IMR-90 (cell line): ENCODE data around the gene SLC4A3.

Experiments
- CEBPB ChIP-seq: IDR thresholded peaks from 2 replicates; pipeline ENCODE4 v1.6.1; 2012; ENCODE audit warnings: low read depth, low read length, improper control_type of control experiment
- MAFK ChIP-seq: IDR thresholded peaks from 2 replicates; pipeline ENCODE4 v1.6.1; 2012; ENCODE audit warnings: low read depth, low read length, improper control_type of control experiment
- POLR2A ChIP-seq: IDR thresholded peaks from 2 replicates; pipeline ENCODE4 v1.6.1; 2012; ENCODE audit warnings: mild to moderate bottlenecking, low read depth, low read length
- RAD21 ChIP-seq: IDR thresholded peaks from 2 replicates; pipeline ENCODE4 v1.6.1; 2012; ENCODE audit warnings: low read length, improper control_type of control experiment
- TF ChIP-seq, protein P1 (sequence below): conservative IDR thresholded peaks from 2 replicates; pipeline ENCODE4 v1.5.1; 2012; ENCODE audit warnings: mild to moderate bottlenecking, low read depth, low read length, improper control_type of control experiment
- TF ChIP-seq, protein P2 (sequence below): fragments of 150-350 bp; IDR thresholded peaks from 2 replicates; pipeline ENCODE4 v1.6.1; 2016; ENCODE audit warnings: low read depth, mild to moderate bottlenecking, low read length, moderate library complexity, borderline replicate concordance
- TF ChIP-seq, protein P3 (sequence below): fragments of 150-350 bp; IDR thresholded peaks from 2 replicates; pipeline ENCODE4 v1.6.1; 2017; ENCODE audit warnings: mild to moderate bottlenecking, antibody characterized with exemption, low read length, low read depth

DNA sequence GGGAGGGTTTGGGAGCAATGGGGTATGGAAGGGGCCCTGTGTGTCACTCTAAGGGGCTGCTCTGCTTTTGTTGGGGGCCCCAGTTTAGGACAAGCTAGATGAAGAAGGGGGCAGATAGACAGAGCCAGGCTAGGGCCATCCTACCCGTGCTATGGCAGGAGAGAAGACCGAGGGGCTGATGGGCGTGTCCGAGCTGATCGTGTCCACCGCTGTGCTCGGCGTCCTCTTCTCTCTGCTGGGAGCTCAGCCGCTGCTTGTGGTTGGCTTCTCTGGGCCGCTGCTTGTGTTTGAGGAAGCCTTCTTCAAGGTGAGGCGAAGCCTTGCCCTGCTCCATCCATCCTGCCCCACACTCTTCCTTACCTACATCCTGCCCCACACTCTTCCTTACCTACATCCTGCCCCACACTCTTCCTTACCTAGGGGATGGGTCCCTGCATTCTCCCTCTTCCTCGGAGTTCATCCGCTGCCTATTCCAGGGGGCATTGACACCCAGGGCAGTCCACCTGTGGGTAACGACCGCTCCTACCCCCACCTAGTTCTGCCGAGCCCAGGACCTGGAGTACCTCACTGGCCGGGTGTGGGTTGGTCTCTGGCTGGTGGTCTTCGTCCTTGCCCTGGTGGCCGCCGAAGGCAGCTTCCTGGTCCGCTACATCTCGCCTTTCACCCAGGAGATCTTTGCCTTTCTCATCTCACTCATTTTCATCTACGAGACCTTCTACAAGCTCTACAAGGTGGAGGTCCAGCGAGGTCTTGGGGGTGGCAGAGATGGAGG, 8.9 kb downstream of the SLC4A3 start:
- TF ChIP-seq CEBPB (no peak), MAFK (no peak), RAD21 (no peak), POLR2A (no peak)
- TF ChIP-seq, protein P1, sequence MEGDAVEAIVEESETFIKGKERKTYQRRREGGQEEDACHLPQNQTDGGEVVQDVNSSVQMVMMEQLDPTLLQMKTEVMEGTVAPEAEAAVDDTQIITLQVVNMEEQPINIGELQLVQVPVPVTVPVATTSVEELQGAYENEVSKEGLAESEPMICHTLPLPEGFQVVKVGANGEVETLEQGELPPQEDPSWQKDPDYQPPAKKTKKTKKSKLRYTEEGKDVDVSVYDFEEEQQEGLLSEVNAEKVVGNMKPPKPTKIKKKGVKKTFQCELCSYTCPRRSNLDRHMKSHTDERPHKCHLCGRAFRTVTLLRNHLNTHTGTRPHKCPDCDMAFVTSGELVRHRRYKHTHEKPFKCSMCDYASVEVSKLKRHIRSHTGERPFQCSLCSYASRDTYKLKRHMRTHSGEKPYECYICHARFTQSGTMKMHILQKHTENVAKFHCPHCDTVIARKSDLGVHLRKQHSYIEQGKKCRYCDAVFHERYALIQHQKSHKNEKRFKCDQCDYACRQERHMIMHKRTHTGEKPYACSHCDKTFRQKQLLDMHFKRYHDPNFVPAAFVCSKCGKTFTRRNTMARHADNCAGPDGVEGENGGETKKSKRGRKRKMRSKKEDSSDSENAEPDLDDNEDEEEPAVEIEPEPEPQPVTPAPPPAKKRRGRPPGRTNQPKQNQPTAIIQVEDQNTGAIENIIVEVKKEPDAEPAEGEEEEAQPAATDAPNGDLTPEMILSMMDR = no peak
- TF ChIP-seq, protein P2, sequence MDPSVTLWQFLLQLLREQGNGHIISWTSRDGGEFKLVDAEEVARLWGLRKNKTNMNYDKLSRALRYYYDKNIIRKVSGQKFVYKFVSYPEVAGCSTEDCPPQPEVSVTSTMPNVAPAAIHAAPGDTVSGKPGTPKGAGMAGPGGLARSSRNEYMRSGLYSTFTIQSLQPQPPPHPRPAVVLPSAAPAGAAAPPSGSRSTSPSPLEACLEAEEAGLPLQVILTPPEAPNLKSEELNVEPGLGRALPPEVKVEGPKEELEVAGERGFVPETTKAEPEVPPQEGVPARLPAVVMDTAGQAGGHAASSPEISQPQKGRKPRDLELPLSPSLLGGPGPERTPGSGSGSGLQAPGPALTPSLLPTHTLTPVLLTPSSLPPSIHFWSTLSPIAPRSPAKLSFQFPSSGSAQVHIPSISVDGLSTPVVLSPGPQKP = no peak
- TF ChIP-seq, protein P3, sequence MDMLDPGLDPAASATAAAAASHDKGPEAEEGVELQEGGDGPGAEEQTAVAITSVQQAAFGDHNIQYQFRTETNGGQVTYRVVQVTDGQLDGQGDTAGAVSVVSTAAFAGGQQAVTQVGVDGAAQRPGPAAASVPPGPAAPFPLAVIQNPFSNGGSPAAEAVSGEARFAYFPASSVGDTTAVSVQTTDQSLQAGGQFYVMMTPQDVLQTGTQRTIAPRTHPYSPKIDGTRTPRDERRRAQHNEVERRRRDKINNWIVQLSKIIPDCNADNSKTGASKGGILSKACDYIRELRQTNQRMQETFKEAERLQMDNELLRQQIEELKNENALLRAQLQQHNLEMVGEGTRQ = no peak
